C4-2B (cell line): ENCODE measurements around the gene INO80C.

Experiments
- ZFX ChIP-seq: fragments of 450-650 bp; IDR thresholded peaks from 2 replicates; pipeline ENCODE4 v1.6.1; 2017
- TF ChIP-seq, protein P1 (sequence below): fragments of 450-650 bp; conservative IDR thresholded peaks from 2 replicates; pipeline ENCODE4 v1.5.1; 2017; ENCODE audit warnings: mild to moderate bottlenecking

GRCh38 chr18:35511428-35511827, 13.7 kb upstream of the INO80C start:
- TF ChIP-seq, protein P1, sequence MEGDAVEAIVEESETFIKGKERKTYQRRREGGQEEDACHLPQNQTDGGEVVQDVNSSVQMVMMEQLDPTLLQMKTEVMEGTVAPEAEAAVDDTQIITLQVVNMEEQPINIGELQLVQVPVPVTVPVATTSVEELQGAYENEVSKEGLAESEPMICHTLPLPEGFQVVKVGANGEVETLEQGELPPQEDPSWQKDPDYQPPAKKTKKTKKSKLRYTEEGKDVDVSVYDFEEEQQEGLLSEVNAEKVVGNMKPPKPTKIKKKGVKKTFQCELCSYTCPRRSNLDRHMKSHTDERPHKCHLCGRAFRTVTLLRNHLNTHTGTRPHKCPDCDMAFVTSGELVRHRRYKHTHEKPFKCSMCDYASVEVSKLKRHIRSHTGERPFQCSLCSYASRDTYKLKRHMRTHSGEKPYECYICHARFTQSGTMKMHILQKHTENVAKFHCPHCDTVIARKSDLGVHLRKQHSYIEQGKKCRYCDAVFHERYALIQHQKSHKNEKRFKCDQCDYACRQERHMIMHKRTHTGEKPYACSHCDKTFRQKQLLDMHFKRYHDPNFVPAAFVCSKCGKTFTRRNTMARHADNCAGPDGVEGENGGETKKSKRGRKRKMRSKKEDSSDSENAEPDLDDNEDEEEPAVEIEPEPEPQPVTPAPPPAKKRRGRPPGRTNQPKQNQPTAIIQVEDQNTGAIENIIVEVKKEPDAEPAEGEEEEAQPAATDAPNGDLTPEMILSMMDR: no peak
- TF ChIP-seq ZFX: no peak
